HEK293 (cell line): Measurements from ENCODE around the gene ISG15.

ENCODE experiments used
- IKZF3 ChIP-seq: fragments of 450-650 bp; IDR thresholded peaks from 2 replicates; pipeline ENCODE4 v1.5.0; 2018; ENCODE audit warnings: missing biosample characterization, mild to moderate bottlenecking, missing genetic modification characterization, moderate library complexity
- KLF16 ChIP-seq: fragments of 450-650 bp; formaldehyde crosslinking; IDR thresholded peaks from 2 replicates; pipeline ENCODE4 v1.5.1; 2017; ENCODE audit warnings: missing biosample characterization, missing genetic modification characterization
- KLF8 ChIP-seq: fragments of 450-650 bp; formaldehyde crosslinking; IDR thresholded peaks from 2 replicates; pipeline ENCODE4 v1.5.1; 2016; ENCODE audit warnings: missing biosample characterization, missing genetic modification characterization
- SCRT1 ChIP-seq: fragments of 450-650 bp; formaldehyde crosslinking; IDR thresholded peaks from 2 replicates; pipeline ENCODE4 v1.5.1; 2016; ENCODE audit warnings: missing biosample characterization, missing genetic modification characterization, borderline replicate concordance
- SCRT2 ChIP-seq: fragments of 450-650 bp; formaldehyde crosslinking; IDR thresholded peaks from 2 replicates; pipeline ENCODE4 v1.5.1; 2016; ENCODE audit warnings: missing biosample characterization, missing genetic modification characterization
- ZBTB7A ChIP-seq: fragments of 450-650 bp; formaldehyde crosslinking; IDR thresholded peaks from 2 replicates; pipeline ENCODE4 v1.5.1; 2016; ENCODE audit warnings: low read depth, missing biosample characterization, missing genetic modification characterization
- ZFHX2 ChIP-seq: fragments of 450-650 bp; formaldehyde crosslinking; conservative IDR thresholded peaks from 2 replicates; pipeline ENCODE4 v1.5.1; 2016; ENCODE audit warnings: missing biosample characterization, missing genetic modification characterization
- ZNF10 ChIP-seq: fragments of 450-650 bp; formaldehyde crosslinking; IDR thresholded peaks from 2 replicates; pipeline ENCODE4 v1.5.1; 2017; ENCODE audit warnings: missing biosample characterization, missing genetic modification characterization
- ZNF132 ChIP-seq: fragments of 450-650 bp; formaldehyde crosslinking; IDR thresholded peaks from 2 replicates; pipeline ENCODE4 v1.5.1; 2017; ENCODE audit warnings: missing biosample characterization, missing genetic modification characterization, borderline replicate concordance
- ZNF140 ChIP-seq: fragments of 450-650 bp; formaldehyde crosslinking; IDR thresholded peaks from 2 replicates; pipeline ENCODE4 v1.5.1; 2016; ENCODE audit warnings: missing biosample characterization, missing genetic modification characterization
- ZNF174 ChIP-seq: fragments of 450-650 bp; formaldehyde crosslinking; IDR thresholded peaks from 2 replicates; pipeline ENCODE4 v1.5.0; 2017; ENCODE audit warnings: missing biosample characterization, mild to moderate bottlenecking, missing genetic modification characterization
- ZNF335 ChIP-seq: fragments of 450-650 bp; formaldehyde crosslinking; conservative IDR thresholded peaks from 2 replicates; pipeline ENCODE4 v1.5.1; 2016; ENCODE audit warnings: missing biosample characterization, missing genetic modification characterization
- ZNF350 ChIP-seq: fragments of 450-650 bp; formaldehyde crosslinking; IDR thresholded peaks from 2 replicates; pipeline ENCODE4 v1.5.0; 2017; ENCODE audit warnings: missing biosample characterization, mild to moderate bottlenecking, missing genetic modification characterization
- ZNF433 ChIP-seq: fragments of 450-650 bp; formaldehyde crosslinking; IDR thresholded peaks from 2 replicates; pipeline ENCODE4 v1.5.1; 2016; ENCODE audit warnings: missing biosample characterization, missing genetic modification characterization, low read depth
- ZNF521 ChIP-seq: fragments of 450-650 bp; formaldehyde crosslinking; IDR thresholded peaks from 2 replicates; pipeline ENCODE4 v1.5.1; 2017; ENCODE audit warnings: missing biosample characterization, mild to moderate bottlenecking, missing genetic modification characterization
- ZNF530 ChIP-seq: fragments of 450-650 bp; formaldehyde crosslinking; IDR thresholded peaks from 2 replicates; pipeline ENCODE4 v1.5.1; 2016; ENCODE audit warnings: low read depth, missing biosample characterization, missing genetic modification characterization
- ZNF548 ChIP-seq: fragments of 450-650 bp; formaldehyde crosslinking; IDR thresholded peaks from 2 replicates; pipeline ENCODE4 v1.5.1; 2016; ENCODE audit warnings: missing biosample characterization, missing genetic modification characterization
- ZNF560 ChIP-seq: fragments of 450-650 bp; formaldehyde crosslinking; IDR thresholded peaks from 2 replicates; pipeline ENCODE4 v1.5.1; 2017; ENCODE audit warnings: missing biosample characterization, missing genetic modification characterization, borderline replicate concordance
- ZNF621 ChIP-seq: fragments of 450-650 bp; formaldehyde crosslinking; IDR thresholded peaks from 2 replicates; pipeline ENCODE4 v1.5.1; 2017; ENCODE audit warnings: missing biosample characterization, missing genetic modification characterization
- ZNF658 ChIP-seq: fragments of 450-650 bp; formaldehyde crosslinking; IDR thresholded peaks from 2 replicates; pipeline ENCODE4; 2016; ENCODE audit warnings: missing biosample characterization, missing genetic modification characterization
- ZNF677 ChIP-seq: fragments of 450-650 bp; IDR thresholded peaks from 2 replicates; pipeline ENCODE4 v1.5.0; 2018; ENCODE audit warnings: missing biosample characterization, mild to moderate bottlenecking, missing genetic modification characterization, moderate library complexity
- ZNF791 ChIP-seq: fragments of 450-650 bp; formaldehyde crosslinking; IDR thresholded peaks from 2 replicates; pipeline ENCODE4 v1.5.1; 2016; ENCODE audit warnings: missing biosample characterization, missing genetic modification characterization
- TF ChIP-seq, protein P1 (sequence below): fragments of 450-650 bp; formaldehyde crosslinking; IDR thresholded peaks from 2 replicates; pipeline ENCODE4 v1.5.1; 2016; ENCODE audit warnings: missing biosample characterization, missing genetic modification characterization
- TF ChIP-seq, protein P2 (sequence below): fragments of 450-650 bp; formaldehyde crosslinking; IDR thresholded peaks from 2 replicates; pipeline ENCODE4 v1.5.1; 2016; ENCODE audit warnings: missing biosample characterization, missing genetic modification characterization
- TF ChIP-seq, protein P3 (sequence below): IDR thresholded peaks from 2 replicates; pipeline ENCODE4 v1.6.1; 2011; ENCODE audit warnings: mild to moderate bottlenecking, low read depth, low read length, borderline replicate concordance
- TF ChIP-seq, protein P4 (sequence below): fragments of 450-650 bp; formaldehyde crosslinking; IDR thresholded peaks from 2 replicates; pipeline ENCODE4 v1.5.1; 2016; ENCODE audit warnings: missing biosample characterization, missing genetic modification characterization
- TF ChIP-seq, protein P5 (sequence below): fragments of 450-650 bp; formaldehyde crosslinking; IDR thresholded peaks from 2 replicates; pipeline ENCODE4 v1.5.1; 2016; ENCODE audit warnings: missing biosample characterization, missing genetic modification characterization, borderline replicate concordance

ISG15 gene

DNA sequence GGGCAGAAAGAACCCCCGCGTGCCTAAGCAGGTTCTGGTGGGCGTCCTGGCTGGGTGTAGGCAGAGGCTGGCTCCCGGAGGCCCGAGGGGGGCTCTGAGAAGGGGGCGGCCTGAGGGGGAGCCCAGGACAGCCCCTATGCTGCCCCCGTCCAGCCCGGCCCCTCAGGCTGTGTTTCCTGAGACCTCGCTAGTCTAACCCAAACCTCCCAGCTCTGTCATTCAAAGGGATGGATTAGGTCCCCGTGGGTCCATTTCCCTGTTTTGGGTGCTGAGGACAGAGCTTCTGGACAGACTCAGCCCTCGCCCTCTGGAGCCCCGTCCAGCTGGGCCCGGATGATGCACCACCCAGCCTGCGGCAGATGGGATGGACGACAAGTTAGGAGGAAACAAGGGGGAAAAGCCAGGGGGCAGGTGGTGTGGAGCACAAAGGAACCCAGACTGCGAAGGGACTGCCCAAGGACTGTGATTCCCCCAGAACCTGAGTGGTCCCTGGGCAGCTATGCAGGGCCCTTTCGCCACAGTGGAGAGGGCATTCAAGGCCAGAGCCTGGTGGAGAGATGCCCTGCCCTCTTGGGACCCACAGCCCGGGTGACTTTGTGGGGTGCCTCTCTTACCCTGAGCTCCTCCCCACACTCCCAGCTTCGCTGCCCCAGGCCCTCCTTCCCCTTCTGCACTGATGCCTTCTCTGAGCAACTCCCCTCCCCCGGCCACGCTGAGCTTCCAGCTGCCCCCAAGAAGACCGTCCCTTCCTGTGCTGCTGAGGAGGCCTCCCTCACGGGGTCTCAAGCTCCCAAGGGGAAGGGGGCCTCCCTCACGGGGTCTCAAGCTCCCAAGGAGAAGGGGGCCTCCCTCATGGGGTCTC is 16.2 kb upstream of the ISG15 start (continued):
- TF ChIP-seq ZNF560 (tag by site-specific recombination) = no peak
- TF ChIP-seq ZNF140 (tag by site-specific recombination) = no peak
- no peak for TF ChIP-seq SCRT2 (tag by site-specific recombination)
- TF ChIP-seq ZNF335 (tag by site-specific recombination) = no peak
- no peak for TF ChIP-seq KLF16 (tag by site-specific recombination)
- peak; percentile 61; the same call in 1 of the 2 replicates for TF ChIP-seq ZBTB7A
- TF ChIP-seq, protein P1, sequence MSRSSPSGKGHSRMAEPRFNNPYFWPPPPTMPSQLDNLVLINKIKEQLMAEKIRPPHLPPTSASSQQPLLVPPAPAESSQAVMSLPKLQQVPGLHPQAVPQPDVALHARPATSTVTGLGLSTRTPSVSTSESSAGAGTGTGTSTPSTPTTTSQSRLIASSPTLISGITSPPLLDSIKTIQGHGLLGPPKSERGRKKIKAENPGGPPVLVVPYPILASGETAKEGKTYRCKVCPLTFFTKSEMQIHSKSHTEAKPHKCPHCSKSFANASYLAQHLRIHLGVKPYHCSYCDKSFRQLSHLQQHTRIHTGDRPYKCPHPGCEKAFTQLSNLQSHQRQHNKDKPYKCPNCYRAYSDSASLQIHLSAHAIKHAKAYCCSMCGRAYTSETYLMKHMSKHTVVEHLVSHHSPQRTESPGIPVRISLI = no peak
- no peak for TF ChIP-seq ZNF521 (tag by site-specific recombination)
- TF ChIP-seq IKZF3 (tag by site-specific recombination) = peak; percentile 19; the same call in 1 of the 2 replicates
- no peak for TF ChIP-seq SCRT1
- TF ChIP-seq, protein P2, sequence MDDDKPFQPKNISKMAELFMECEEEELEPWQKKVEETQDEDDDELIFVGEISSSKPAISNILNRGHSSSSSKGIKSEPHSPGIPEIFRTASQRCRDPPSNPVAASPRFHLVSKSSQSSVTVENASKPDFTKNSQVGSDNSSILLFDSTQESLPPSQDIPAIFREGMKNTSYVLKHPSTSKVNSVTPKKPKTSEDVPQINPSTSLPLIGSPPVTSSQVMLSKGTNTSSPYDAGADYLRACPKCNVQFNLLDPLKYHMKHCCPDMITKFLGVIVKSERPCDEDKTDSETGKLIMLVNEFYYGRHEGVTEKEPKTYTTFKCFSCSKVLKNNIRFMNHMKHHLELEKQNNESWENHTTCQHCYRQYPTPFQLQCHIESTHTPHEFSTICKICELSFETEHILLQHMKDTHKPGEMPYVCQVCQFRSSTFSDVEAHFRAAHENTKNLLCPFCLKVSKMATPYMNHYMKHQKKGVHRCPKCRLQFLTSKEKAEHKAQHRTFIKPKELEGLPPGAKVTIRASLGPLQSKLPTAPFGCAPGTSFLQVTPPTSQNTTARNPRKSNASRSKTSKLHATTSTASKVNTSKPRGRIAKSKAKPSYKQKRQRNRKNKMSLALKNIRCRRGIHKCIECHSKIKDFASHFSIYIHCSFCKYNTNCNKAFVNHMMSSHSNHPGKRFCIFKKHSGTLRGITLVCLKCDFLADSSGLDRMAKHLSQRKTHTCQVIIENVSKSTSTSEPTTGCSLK = no peak
- no peak for TF ChIP-seq ZNF132 (tag by site-specific recombination)
- TF ChIP-seq ZNF677 (tag by site-specific recombination) = no peak
- TF ChIP-seq, protein P3, sequence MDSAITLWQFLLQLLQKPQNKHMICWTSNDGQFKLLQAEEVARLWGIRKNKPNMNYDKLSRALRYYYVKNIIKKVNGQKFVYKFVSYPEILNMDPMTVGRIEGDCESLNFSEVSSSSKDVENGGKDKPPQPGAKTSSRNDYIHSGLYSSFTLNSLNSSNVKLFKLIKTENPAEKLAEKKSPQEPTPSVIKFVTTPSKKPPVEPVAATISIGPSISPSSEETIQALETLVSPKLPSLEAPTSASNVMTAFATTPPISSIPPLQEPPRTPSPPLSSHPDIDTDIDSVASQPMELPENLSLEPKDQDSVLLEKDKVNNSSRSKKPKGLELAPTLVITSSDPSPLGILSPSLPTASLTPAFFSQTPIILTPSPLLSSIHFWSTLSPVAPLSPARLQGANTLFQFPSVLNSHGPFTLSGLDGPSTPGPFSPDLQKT = no peak
- TF ChIP-seq ZNF791 (tag by site-specific recombination) = no peak
- TF ChIP-seq ZNF174 = no peak
- TF ChIP-seq ZNF530 (tag by site-specific recombination) = no peak
- TF ChIP-seq, protein P4, sequence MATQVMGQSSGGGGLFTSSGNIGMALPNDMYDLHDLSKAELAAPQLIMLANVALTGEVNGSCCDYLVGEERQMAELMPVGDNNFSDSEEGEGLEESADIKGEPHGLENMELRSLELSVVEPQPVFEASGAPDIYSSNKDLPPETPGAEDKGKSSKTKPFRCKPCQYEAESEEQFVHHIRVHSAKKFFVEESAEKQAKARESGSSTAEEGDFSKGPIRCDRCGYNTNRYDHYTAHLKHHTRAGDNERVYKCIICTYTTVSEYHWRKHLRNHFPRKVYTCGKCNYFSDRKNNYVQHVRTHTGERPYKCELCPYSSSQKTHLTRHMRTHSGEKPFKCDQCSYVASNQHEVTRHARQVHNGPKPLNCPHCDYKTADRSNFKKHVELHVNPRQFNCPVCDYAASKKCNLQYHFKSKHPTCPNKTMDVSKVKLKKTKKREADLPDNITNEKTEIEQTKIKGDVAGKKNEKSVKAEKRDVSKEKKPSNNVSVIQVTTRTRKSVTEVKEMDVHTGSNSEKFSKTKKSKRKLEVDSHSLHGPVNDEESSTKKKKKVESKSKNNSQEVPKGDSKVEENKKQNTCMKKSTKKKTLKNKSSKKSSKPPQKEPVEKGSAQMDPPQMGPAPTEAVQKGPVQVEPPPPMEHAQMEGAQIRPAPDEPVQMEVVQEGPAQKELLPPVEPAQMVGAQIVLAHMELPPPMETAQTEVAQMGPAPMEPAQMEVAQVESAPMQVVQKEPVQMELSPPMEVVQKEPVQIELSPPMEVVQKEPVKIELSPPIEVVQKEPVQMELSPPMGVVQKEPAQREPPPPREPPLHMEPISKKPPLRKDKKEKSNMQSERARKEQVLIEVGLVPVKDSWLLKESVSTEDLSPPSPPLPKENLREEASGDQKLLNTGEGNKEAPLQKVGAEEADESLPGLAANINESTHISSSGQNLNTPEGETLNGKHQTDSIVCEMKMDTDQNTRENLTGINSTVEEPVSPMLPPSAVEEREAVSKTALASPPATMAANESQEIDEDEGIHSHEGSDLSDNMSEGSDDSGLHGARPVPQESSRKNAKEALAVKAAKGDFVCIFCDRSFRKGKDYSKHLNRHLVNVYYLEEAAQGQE (tag by site-specific recombination) = peak; percentile 68
- TF ChIP-seq ZNF350 (tag by site-specific recombination) = no peak
- no peak for TF ChIP-seq ZNF433
- TF ChIP-seq, protein P5, sequence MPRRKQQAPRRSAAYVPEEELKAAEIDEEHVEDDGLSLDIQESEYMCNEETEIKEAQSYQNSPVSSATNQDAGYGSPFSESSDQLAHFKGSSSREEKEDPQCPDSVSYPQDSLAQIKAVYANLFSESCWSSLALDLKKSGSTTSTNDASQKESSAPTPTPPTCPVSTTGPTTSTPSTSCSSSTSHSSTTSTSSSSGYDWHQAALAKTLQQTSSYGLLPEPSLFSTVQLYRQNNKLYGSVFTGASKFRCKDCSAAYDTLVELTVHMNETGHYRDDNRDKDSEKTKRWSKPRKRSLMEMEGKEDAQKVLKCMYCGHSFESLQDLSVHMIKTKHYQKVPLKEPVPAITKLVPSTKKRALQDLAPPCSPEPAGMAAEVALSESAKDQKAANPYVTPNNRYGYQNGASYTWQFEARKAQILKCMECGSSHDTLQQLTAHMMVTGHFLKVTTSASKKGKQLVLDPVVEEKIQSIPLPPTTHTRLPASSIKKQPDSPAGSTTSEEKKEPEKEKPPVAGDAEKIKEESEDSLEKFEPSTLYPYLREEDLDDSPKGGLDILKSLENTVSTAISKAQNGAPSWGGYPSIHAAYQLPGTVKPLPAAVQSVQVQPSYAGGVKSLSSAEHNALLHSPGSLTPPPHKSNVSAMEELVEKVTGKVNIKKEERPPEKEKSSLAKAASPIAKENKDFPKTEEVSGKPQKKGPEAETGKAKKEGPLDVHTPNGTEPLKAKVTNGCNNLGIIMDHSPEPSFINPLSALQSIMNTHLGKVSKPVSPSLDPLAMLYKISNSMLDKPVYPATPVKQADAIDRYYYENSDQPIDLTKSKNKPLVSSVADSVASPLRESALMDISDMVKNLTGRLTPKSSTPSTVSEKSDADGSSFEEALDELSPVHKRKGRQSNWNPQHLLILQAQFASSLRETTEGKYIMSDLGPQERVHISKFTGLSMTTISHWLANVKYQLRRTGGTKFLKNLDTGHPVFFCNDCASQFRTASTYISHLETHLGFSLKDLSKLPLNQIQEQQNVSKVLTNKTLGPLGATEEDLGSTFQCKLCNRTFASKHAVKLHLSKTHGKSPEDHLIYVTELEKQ (tag by site-specific recombination) = no peak
- TF ChIP-seq ZNF548 (tag by site-specific recombination) = no peak
- peak; percentile 74 for TF ChIP-seq ZFHX2 (tag by site-specific recombination)
- TF ChIP-seq ZNF10 = no peak
- TF ChIP-seq ZNF621 = no peak
- no peak for TF ChIP-seq KLF8
- no peak for TF ChIP-seq ZNF658 (tag by site-specific recombination)
